IPS DF 6.9 (cell line): Measurements from ENCODE around the gene ATP1B3.

Source experiments
- DNase-seq: peaks from one replicate; pipeline ENCODE4 v3.0.0-alpha.2; 2013; ENCODE audit warnings: low read depth, low spot score
- H3K27ac ChIP-seq: one replicate; pipeline ENCODE4 v1.5.1; 2013; ENCODE audit warnings: low read length, control low read depth
- H3K27me3 ChIP-seq: 2 replicates; pipeline ENCODE4 v1.6.1; 2013; ENCODE audit warnings: mild to moderate bottlenecking, low read length; ENCODE audit not compliant: control insufficient read depth, insufficient read depth
- H3K36me3 ChIP-seq: 2 replicates; pipeline ENCODE4 v1.6.1; 2013; ENCODE audit warnings: low read length; ENCODE audit not compliant: control insufficient read depth, insufficient read depth
- H3K4me1 ChIP-seq: 2 replicates; pipeline ENCODE4 v1.6.1; 2013; ENCODE audit warnings: low read length; ENCODE audit not compliant: control insufficient read depth, insufficient read depth
- H3K4me3 ChIP-seq: 2 replicates; pipeline ENCODE4 v1.5.1; 2013; ENCODE audit warnings: mild to moderate bottlenecking, low read length
- H3K9me3 ChIP-seq: 2 replicates; pipeline ENCODE4 v1.6.1; 2013; ENCODE audit warnings: low read length, inconsistent platforms; ENCODE audit not compliant: control insufficient read depth, insufficient read depth
- WGBS: extraction: QIAGEN DNeasy Blood & Tissue Kit; methylation state at CpG from one replicate; pipeline ENCODE4 v1.1.7; 2013; ENCODE audit warnings: mixed read lengths, missing lambda C conversion rate; ENCODE audit not compliant: insufficient read length, insufficient coverage; 5-methylcytosine and 5-hydroxymethylcytosine counted together

The ATP1B3 gene

DNA sequence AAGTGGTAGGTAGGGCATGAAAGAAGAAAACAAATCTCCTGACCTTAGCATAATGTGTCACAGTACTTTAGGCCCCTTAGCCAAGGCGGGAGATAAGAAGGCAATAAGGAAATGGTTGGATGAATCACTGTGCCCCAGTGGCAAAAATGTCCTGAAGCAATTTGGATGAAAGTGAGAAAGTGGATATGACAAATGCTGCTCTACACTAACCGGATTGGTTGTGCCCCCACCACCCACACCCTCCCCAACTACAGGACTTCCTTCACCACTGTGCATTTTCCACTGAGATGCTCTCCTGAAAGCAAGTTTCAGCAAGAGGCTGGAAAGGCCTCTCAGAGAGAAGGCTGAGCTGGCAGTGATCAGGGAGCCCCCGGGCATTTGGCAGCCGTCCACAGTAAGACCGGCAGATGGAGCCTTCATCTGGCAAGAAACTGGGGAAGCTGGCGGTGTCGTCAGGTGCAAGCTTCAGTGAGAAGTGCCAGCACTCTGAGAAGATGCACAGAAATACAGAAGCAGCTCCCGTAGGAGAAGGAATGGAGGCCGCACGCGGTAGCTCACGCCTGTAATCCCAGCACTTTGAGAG lies 63.8 kb downstream of the ATP1B3 start:
- H3K27ac ChIP-seq = no peak overlapping the region
- H3K4me3 ChIP-seq = no peak overlapping the region
- WGBS = no CpG with 5 or more reads among the region's 12 CpGs
- H3K4me1 ChIP-seq = peaks cover 2% of the 10 kb centered on the region
- H3K36me3 ChIP-seq = no peaks in the 10 kb centered on the region
- no peaks in the 10 kb centered on the region for H3K9me3 ChIP-seq
- DNase-seq = no peak
- no peaks in the 10 kb centered on the region for H3K27me3 ChIP-seq

DNA sequence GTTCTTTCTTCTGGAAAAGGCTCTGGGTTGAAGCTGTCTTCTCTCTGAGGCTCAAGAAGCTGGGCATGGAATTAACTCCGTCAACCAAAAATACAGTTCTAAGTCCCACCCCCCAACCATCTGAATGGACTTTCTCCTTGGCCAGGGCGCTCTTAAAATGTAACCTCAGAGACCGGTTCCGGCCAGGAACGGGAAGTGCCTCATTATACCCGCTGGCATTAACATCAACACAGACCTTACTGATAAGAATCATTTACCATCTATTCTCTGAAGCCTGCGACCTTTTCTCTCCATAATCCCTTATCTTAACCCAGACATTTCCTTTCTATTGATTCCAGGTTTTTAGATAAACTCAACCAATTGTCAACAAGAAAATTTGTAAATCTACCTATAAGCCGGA lies 64.7 kb downstream of the ATP1B3 start:
- Histone ChIP-seq H3K4me3 (no peak overlapping the region), H3K27me3 (no peaks in the 10 kb centered on the region), H3K9me3 (no peaks in the 10 kb centered on the region), H3K36me3 (no peaks in the 10 kb centered on the region), H3K27ac (no peak overlapping the region), H3K4me1 (peaks cover 2% of the 10 kb centered on the region)
- WGBS = no CpG with 5 or more reads among the region's 8 CpGs
- DNase-seq = no peak

DNA sequence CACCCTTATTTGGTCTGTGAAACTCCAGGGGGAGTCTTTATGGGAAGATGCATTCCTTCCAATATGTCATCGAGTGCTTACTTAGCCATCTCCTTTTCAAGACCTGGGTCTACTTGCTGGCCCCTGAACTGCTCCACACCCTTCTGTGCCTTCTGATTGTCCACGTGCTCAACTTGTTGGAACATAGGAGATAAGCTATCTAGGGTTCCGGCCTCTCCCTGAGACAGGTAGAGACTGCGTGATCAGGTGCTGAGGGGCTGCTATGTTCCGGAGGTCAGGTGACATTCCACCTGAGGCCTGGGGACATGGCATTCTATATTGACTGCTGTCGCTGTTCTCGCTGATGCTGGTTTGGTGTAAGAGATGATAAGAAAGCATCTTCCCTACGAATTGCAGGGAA lies 65.6 kb downstream of the ATP1B3 start:
- no peak overlapping the region for H3K27ac ChIP-seq
- H3K4me3 ChIP-seq = no peak overlapping the region
- no peaks in the 10 kb centered on the region for H3K36me3 ChIP-seq
- no peaks in the 10 kb centered on the region for H3K9me3 ChIP-seq
- H3K4me1 ChIP-seq = peaks cover 2% of the 10 kb centered on the region
- WGBS = no CpG with 5 or more reads among the region's 8 CpGs
- no peaks in the 10 kb centered on the region for H3K27me3 ChIP-seq
- no peak for DNase-seq

DNA sequence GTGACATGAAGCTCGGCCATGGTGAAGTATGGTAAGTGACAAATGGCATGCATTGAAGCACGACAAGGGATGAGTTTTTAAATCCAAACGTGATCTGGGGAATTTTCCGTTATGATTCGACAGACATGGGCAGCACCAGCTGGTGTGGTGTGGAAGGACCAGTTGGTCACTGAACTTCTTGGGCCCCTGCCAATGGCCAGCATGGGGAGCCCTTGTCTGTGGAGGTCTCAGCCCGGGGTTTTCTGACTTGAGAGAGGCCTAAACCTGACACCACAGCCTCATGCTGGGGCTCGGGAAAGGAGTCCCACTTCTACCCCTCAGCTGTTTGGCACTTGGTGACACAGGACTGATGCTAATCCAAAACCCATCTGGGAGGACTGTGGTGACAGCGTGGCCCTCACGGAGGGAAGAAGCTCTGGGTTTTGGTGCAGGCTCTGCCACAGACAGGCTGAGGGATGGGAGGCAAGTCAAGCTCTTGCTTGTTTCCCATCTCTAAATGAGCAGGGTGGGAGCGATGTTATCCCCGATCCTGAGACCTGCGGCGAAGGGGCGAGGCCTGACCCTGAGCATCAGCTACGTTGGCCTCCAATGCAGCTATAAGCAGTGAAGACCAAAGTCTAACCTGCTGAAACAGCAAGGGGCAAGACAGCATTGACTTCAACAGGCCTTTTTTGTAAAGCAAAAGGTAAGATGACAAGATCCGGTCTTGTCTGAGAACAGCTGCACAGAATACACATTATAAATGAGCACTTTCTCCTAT lies 69.5 kb downstream of the ATP1B3 start:
- Histone ChIP-seq H3K4me3 (no peak overlapping the region), H3K9me3 (no peaks in the 10 kb centered on the region), H3K36me3 (no peaks in the 10 kb centered on the region), H3K27ac (no peak overlapping the region), H3K4me1 (no peaks in the 10 kb centered on the region), H3K27me3 (no peaks in the 10 kb centered on the region)
- no peak for DNase-seq
- WGBS = no CpG with 5 or more reads among the region's 16 CpGs

DNA sequence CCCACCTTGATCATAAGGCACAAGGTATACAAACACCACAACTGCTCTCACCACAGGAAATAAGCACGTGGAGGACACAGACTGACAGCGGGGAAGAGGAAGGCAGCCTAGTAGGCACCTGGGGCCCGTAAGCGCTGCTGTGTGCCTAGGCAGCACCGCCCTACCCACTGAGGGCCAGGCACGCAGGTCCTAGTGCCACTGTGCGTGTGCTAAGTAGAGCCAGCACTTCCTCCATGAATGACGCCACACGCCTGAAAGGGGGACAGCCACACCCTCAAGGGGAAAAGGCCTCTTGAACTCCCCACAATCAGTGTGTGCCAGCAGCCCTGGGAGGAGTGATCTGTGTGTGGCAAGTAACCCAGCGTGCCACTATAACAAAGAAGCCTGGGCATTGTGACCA lies 73.0 kb downstream of the ATP1B3 start:
- H3K27me3 ChIP-seq = no peaks in the 10 kb centered on the region
- WGBS = no CpG with 5 or more reads among the region's 10 CpGs
- no peak for DNase-seq
- H3K27ac ChIP-seq = no peak overlapping the region
- no peaks in the 10 kb centered on the region for H3K4me1 ChIP-seq
- H3K4me3 ChIP-seq = no peak overlapping the region
- H3K36me3 ChIP-seq = peaks cover 9% of the 10 kb centered on the region; the same call in 1 of the 2 replicates
- no peaks in the 10 kb centered on the region for H3K9me3 ChIP-seq

DNA sequence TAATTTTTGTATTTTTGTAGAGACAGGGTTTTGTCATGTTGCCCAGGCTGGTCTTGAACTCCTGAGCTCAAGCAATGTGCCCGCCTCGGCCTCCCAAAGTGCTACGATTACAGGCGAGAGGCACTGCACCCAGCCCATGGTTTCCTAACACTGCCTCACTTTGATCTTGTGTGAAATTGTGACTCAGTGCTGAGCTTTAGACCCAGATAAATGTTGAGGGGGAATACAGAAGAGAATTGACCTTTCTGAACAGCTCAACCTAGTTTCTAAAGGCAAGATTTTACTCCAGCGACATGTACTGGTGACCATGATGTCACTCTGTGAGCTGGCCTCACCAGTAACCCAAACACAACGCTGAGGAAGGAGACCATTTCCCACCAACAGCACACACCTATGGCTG lies 73.5 kb downstream of the ATP1B3 start:
- no peaks in the 10 kb centered on the region for H3K9me3 ChIP-seq
- no peaks in the 10 kb centered on the region for H3K4me1 ChIP-seq
- WGBS = no CpG with 5 or more reads among the region's 6 CpGs
- H3K4me3 ChIP-seq = no peak overlapping the region
- H3K27ac ChIP-seq = no peak overlapping the region
- H3K36me3 ChIP-seq = peaks cover 9% of the 10 kb centered on the region; the same call in 1 of the 2 replicates
- no peaks in the 10 kb centered on the region for H3K27me3 ChIP-seq
- DNase-seq = no peak

DNA sequence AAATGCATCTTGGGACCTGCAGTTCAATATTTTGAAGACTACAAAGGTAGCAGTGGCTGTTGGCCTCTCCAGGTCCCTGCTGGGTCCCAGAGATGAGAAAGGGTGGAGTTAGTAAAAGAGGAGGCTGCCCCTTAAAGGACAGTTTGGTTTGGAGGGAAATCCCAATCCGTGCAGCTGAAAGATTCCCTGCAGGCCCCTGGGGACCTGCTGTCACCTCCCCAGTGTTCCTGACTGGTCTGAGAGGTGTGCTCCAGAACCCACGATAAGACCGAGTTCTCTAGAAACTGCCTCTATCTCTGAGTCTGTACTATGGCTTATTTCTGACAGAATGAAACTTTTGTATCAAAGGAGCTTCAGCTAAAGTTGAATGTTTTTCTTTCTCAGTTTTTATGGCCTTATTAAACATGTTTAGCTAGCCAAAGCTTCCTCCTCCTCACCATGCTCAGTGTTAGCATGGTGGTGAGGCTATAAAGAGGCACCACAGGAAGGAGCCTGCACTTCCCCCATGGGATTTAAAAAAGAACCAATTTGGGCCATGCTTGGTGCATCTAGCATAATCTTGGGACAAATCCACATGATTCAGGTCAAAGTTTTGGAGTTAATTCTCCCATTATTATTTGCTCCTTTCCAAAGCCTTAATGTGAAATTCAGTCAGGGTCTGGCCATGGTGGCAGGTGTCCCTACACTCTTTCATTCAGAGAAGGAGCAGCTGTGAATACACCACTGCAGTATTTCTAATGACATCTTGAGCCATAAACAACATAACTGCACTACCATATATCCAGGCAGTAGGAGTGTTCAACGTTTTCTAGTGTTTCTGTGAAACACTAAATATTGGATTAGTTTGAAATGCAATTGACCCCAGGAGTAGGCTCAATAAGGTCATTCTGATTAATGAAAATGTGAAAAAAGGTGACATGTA lies 74.4 kb downstream of the ATP1B3 start:
- no CpG with 5 or more reads among the region's 4 CpGs for WGBS
- H3K4me3 ChIP-seq = no peak overlapping the region

DNA sequence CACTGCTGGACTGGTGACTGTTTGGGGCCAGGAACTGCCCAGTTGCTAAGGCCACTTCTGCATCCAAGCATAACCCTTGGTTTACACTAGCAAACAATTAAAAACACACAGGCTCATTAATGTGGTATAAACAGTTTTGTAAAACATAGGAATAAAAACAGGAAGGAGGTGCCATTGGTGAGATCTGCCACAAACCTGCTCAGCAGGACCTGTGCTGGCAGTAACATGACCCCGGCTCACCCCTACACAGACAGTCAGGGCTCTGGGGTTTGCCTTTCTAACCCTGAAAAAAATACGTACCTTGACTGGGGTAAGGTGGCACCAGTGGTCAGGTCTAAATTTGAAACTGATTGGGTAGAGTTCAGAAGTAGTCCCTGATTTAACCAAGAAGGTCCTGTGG lies 76.2 kb downstream of the ATP1B3 start:
- Histone ChIP-seq H3K36me3 (peaks cover 9% of the 10 kb centered on the region; the same call in 1 of the 2 replicates), H3K27ac (no peak overlapping the region), H3K4me1 (no peaks in the 10 kb centered on the region), H3K9me3 (no peaks in the 10 kb centered on the region), H3K4me3 (no peak overlapping the region), H3K27me3 (no peaks in the 10 kb centered on the region)
- DNase-seq = no peak
- no CpG with 5 or more reads among the region's 2 CpGs for WGBS

More for the DNA sequence above, 74.4 kb downstream of the ATP1B3 start:
- H3K27ac ChIP-seq = no peak overlapping the region
- peaks cover 9% of the 10 kb centered on the region; the same call in 1 of the 2 replicates for H3K36me3 ChIP-seq
- H3K4me1 ChIP-seq = no peaks in the 10 kb centered on the region
- H3K9me3 ChIP-seq = no peaks in the 10 kb centered on the region
- H3K27me3 ChIP-seq = no peaks in the 10 kb centered on the region
- no peak for DNase-seq

DNA sequence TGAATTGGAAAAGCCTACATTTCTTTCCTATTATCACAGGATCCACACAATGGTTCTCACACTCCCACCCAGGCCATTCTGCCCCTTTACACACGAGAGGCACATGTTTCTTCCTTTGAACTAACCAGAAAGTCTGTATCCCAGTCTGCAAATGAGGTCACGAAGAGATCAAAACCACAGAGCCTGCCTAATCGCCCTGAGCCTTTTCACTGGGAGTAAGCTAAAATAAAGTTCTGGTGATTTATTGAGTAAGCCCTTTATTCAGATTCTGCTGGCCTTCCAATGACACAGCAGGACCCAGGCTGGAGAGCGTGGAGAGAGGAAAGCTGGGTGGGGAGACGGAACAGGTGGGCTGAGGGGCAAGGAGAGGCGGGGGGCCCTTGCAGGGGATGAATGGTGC lies 78.7 kb downstream of the ATP1B3 start:
- no CpG with 5 or more reads among the region's 6 CpGs for WGBS
- DNase-seq = no peak

More for the DNA sequence above, 78.7 kb downstream of the ATP1B3 start:
- no peaks in the 10 kb centered on the region for H3K4me1 ChIP-seq
- no peak overlapping the region for H3K27ac ChIP-seq
- H3K4me3 ChIP-seq = no peak overlapping the region
- no peaks in the 10 kb centered on the region for H3K27me3 ChIP-seq
- H3K9me3 ChIP-seq = no peaks in the 10 kb centered on the region
- H3K36me3 ChIP-seq = peaks cover 9% of the 10 kb centered on the region; the same call in 1 of the 2 replicates
